Stimulated activated CD4-positive, alpha-beta T cell treated with anti-CD3 and anti-CD28 coated beads, Interleukin-1b, Interleukin-23, amount 100 ng/mL, for 4 hours (primary cell): ENCODE data around the gene ZNF146.
A peak's percentile ranks its signal among the peaks of the same experiment; 100 is the strongest.
"Not testable (repeated sequence)": the region's sequence is repeated elsewhere in the genome, so short reads cannot be mapped to it uniquely, and the experiment has no call there.

ENCODE experiments used
- DNase-seq, 2 donors: peaks; one replicate each; pipeline ENCODE4 v3.0.0-alpha.2; 2020; ENCODE audit warnings: low read depth in 2 of 2

The ZNF146 gene

GRCh38 chr19:36214386-36215275 is at the start of gene ZNF146, which contains the start of gene ZNF565:
TSS of gene ZNF146 (plus strand) at chr19:36215106. CDS start at chr19:36236441, 21,335 bp downstream.
TSS of gene ZNF565 (minus strand) at chr19:36214665. CDS start at chr19:36201985, 12,680 bp downstream.
- peak; percentile 88 to 96 for DNase-seq

GRCh38 chr19:36169084-36169760 is 45.7 kb upstream of the ZNF146 start:
- DNase-seq: no peak

GRCh38 chr19:36172852-36173251 is 42.1 kb upstream of the ZNF146 start:
- DNase-seq: no peak

- not testable (repeated sequence) for DNase-seq
These were observed 41.1 kb upstream of the ZNF146 start for GRCh38 chr19:36173846-36174245.

GRCh38 chr19:36179077-36179476 is 35.8 kb upstream of the ZNF146 start:
- DNase-seq: not testable (repeated sequence)

GRCh38 chr19:36182612-36183244 is 32.2 kb upstream of the ZNF146 start:
- no peak for DNase-seq

- DNase-seq: no peak
These were observed 31.7 kb upstream of the ZNF146 start for GRCh38 chr19:36183245-36183628.

GRCh38 chr19:36186722-36187121 is 28.2 kb upstream of the ZNF146 start:
- DNase-seq: not testable (repeated sequence)

- DNase-seq: no peak
These were observed 18.7 kb upstream of the ZNF146 start for GRCh38 chr19:36196249-36196648.

GRCh38 chr19:36198119-36198518 is 16.8 kb upstream of the ZNF146 start:
- no peak for DNase-seq

- DNase-seq: no peak
These were observed 13.2 kb upstream of the ZNF146 start for GRCh38 chr19:36201684-36202083.

GRCh38 chr19:36203293-36203692 is 11.6 kb upstream of the ZNF146 start:
- DNase-seq: no peak

- DNase-seq: no peak
These were observed 7.2 kb upstream of the ZNF146 start for GRCh38 chr19:36207605-36208252.

- no peak for DNase-seq
These were observed 5.5 kb upstream of the ZNF146 start for GRCh38 chr19:36209372-36209771.

GRCh38 chr19:36210497-36210896 is 4.4 kb upstream of the ZNF146 start:
- DNase-seq: no peak

- no peak for DNase-seq
These were observed 2.0 kb upstream of the ZNF146 start for GRCh38 chr19:36212895-36213294.

- DNase-seq: no peak
These were observed 594 bp downstream of the ZNF146 start for GRCh38 chr19:36215276-36216123.

GRCh38 chr19:36221474-36221873 is 6.6 kb downstream of the ZNF146 start:
- DNase-seq: no peak

- no peak for DNase-seq
These were observed 7.6 kb downstream of the ZNF146 start for GRCh38 chr19:36222503-36222902.

- DNase-seq: no peak
These were observed 10.4 kb downstream of the ZNF146 start for GRCh38 chr19:36225219-36225892.
